ENCODE results near the gene CFAP210. TPM values are rescaled to one million over a fixed set of nuclear protein-coding genes. Genes with fewer than 3 reads are reported as not detected.
A peak's percentile ranks its signal among the peaks of the same experiment; 100 is the strongest.

The CFAP210 gene
- total and polyA plus RNA-seq, 9 of the 15 experiments (the other 6 are each of a cell fraction or from before 2014, with no cell fraction given): 0.75 to 3.6 (median 1.3) TPM

DNA sequence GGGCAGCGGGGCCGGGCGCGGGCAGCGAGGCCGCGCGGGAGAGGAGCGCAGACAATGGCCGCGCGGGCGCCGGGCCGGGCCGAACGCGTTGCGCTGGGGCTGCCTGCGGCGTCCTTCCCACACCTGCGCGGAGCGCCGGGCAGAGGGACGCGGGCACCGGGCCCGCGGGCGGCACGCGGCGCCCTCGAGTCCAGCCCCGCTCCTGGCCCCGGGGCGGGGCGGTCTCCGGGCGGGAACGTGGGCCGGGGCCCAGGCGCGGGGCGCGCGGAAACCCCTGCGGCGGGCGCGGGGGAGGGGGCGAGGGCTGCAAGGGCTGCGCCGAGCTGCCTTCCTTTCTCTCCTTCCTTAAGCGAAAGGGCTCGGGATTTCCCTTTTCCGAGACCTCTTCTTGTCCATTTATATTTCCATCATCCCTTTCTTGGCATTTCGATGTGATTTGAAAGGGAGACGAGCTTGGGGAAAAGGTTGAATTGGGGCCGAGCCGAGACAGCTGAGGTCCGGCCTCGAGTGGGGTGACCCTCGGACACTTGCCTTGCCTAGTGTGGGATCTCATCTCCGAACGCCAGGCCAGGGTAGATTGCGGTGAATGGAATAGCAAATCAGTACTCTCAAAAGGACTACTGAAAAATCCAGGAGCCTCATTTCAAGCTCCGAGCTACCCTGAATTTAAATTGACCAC lies 40.1 kb upstream of the CFAP210 start (continued):
- 0 out of 2 replicates have a peak, but pooled peaks have one; percentile 2 for TF ChIP-seq THAP12 (CRISPR knock-in tag; IDR thresholded peaks at IDR 0.05)
- TF ChIP-seq HDAC1 (IDR thresholded peaks at IDR 0.05): peak in 1 of 2 experiments; percentile 44; a peak in 1 of 4 replicates
- TF ChIP-seq, protein P1, sequence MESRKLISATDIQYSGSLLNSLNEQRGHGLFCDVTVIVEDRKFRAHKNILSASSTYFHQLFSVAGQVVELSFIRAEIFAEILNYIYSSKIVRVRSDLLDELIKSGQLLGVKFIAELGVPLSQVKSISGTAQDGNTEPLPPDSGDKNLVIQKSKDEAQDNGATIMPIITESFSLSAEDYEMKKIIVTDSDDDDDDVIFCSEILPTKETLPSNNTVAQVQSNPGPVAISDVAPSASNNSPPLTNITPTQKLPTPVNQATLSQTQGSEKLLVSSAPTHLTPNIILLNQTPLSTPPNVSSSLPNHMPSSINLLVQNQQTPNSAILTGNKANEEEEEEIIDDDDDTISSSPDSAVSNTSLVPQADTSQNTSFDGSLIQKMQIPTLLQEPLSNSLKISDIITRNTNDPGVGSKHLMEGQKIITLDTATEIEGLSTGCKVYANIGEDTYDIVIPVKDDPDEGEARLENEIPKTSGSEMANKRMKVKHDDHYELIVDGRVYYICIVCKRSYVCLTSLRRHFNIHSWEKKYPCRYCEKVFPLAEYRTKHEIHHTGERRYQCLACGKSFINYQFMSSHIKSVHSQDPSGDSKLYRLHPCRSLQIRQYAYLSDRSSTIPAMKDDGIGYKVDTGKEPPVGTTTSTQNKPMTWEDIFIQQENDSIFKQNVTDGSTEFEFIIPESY (CRISPR knock-in tag; IDR thresholded peaks at IDR 0.05): 0 out of 2 replicates have a peak, but pooled peaks have one; percentile 21
- TF ChIP-seq GATAD2B (IDR thresholded peaks at IDR 0.05; ENCODE audit: borderline replicate concordance): 0 out of 2 replicates have a peak, but pooled peaks have one; percentile 19
- peak; percentile 35; the same call in 1 of the 2 replicates for TF ChIP-seq ERF (CRISPR knock-in tag; IDR thresholded peaks at IDR 0.05)
- TF ChIP-seq, protein P2, sequence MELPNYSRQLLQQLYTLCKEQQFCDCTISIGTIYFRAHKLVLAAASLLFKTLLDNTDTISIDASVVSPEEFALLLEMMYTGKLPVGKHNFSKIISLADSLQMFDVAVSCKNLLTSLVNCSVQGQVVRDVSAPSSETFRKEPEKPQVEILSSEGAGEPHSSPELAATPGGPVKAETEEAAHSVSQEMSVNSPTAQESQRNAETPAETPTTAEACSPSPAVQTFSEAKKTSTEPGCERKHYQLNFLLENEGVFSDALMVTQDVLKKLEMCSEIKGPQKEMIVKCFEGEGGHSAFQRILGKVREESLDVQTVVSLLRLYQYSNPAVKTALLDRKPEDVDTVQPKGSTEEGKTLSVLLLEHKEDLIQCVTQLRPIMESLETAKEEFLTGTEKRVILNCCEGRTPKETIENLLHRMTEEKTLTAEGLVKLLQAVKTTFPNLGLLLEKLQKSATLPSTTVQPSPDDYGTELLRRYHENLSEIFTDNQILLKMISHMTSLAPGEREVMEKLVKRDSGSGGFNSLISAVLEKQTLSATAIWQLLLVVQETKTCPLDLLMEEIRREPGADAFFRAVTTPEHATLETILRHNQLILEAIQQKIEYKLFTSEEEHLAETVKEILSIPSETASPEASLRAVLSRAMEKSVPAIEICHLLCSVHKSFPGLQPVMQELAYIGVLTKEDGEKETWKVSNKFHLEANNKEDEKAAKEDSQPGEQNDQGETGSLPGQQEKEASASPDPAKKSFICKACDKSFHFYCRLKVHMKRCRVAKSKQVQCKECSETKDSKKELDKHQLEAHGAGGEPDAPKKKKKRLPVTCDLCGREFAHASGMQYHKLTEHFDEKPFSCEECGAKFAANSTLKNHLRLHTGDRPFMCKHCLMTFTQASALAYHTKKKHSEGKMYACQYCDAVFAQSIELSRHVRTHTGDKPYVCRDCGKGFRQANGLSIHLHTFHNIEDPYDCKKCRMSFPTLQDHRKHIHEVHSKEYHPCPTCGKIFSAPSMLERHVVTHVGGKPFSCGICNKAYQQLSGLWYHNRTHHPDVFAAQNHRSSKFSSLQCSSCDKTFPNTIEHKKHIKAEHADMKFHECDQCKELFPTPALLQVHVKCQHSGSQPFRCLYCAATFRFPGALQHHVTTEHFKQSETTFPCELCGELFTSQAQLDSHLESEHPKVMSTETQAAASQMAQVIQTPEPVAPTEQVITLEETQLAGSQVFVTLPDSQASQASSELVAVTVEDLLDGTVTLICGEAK (IDR thresholded peaks at IDR 0.05): peak; percentile 59
- TF ChIP-seq, protein P2 (CRISPR knock-in tag; IDR thresholded peaks at IDR 0.05): no peak
- no peak for TF ChIP-seq MYNN (IDR thresholded peaks at IDR 0.05)
- TF ChIP-seq MYNN (CRISPR knock-in tag; IDR thresholded peaks at IDR 0.05): no peak
- TF ChIP-seq LEF1 (IDR thresholded peaks at IDR 0.05): 0 out of 2 replicates have a peak, but pooled peaks have one; percentile 11
- TF ChIP-seq RFX7 (CRISPR knock-in tag; IDR thresholded peaks at IDR 0.05): no peak
- TF ChIP-seq SPI1 (IDR thresholded peaks at IDR 0.05; ENCODE audit: borderline replicate concordance, low read depth, low read length): no peak
- no peak for TF ChIP-seq ARID2 (IDR thresholded peaks at IDR 0.05)
- TF ChIP-seq PHF8 (IDR thresholded peaks at IDR 0.05; ENCODE audit: borderline replicate concordance, low read length): peak; percentile 50; the same call in 1 of the 2 replicates
